ENCODE data around the gene NELL2. TPM values are rescaled to one million over a fixed set of nuclear protein-coding genes. Genes with fewer than 3 reads are reported as not detected.

The NELL2 gene

DNA sequence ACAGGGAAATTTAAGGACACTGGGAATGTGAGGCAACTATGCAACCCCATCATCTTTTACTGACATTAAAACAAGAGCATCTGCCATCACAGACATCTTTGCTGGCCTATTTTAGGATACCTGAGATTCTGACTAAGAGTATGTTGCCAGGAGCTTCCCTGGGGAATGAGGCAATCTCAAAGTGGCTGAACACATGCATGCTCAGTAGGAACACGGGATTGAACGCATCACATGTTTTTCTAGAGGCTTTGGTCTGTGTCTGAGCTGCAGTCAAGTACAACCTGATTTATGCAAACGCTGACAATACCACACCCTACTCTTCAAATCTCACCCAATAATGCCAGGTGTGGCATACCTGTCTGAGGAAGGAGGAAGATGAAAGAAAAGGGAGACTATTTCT, 416.5 kb downstream of the NELL2 start:
- H3K9me3 ChIP-seq (ENCODE audit: control insufficient read depth, low read length) = no peaks in the 10 kb centered on the region
- H2AFZ ChIP-seq (ENCODE audit: low read depth, low read length) = no peak overlapping the region
- H3K9ac ChIP-seq (ENCODE audit: low read length) = no peak overlapping the region
- no peak overlapping the region for H2BK12ac ChIP-seq (ENCODE audit: low read length in 2 of 2)
- no peaks in the 10 kb centered on the region for H3K4me1 ChIP-seq (ENCODE audit: control insufficient read depth, insufficient read depth, low read depth, low read length)
- no peak overlapping the region for H2BK120ac ChIP-seq (ENCODE audit: low read depth, low read length)
- H3K14ac ChIP-seq (ENCODE audit: low read length in 2 of 2) = no peak overlapping the region
- H3K79me1 ChIP-seq (replicated peaks; ENCODE audit: low read length, poor library complexity, severe bottlenecking) = no peaks in the 10 kb centered on the region
- H2AK5ac ChIP-seq (ENCODE audit: low read length, severe bottlenecking) = no peak overlapping the region
- H4K91ac ChIP-seq (ENCODE audit: low read length) = no peak overlapping the region
- no peak overlapping the region for H3K4me2 ChIP-seq (ENCODE audit: low read length, poor library complexity, severe bottlenecking)
- H3K4ac ChIP-seq (ENCODE audit: low read depth in 1 of 2, low read length in 2 of 2) = no peak overlapping the region
- no peak overlapping the region for H3K18ac ChIP-seq (ENCODE audit: low read depth in 1 of 2, low read length in 2 of 2)
- H2BK5ac ChIP-seq (ENCODE audit: low read depth, low read length, poor library complexity, severe bottlenecking) = no peak overlapping the region
- no peak overlapping the region for H3K27ac ChIP-seq (ENCODE audit: low read length, poor library complexity, severe bottlenecking)
- no peak overlapping the region for H2BK15ac ChIP-seq (ENCODE audit: low read depth, poor library complexity, severe bottlenecking)
- no peak overlapping the region for H4K8ac ChIP-seq (ENCODE audit: low read length)
- no peak for DNase-seq
- H3K4me3 ChIP-seq (ENCODE audit: insufficient read depth in 1 of 2, low read depth in 1 of 2, low read length in 2 of 2) = no peak overlapping the region
- WGBS = 80% methylated on average over 2 of the region's 3 CpGs
- no peak overlapping the region for H3K23ac ChIP-seq (ENCODE audit: low read length in 2 of 2)
- H3K36me3 ChIP-seq (ENCODE audit: control insufficient read depth in 1 of 2, insufficient read depth in 2 of 2, low read depth in 1 of 2, low read length in 2 of 2) = no peaks in the 10 kb centered on the region
- H3K27me3 ChIP-seq (ENCODE audit: control insufficient read depth in 1 of 2, insufficient read depth in 1 of 2, low read length in 2 of 2) = no peaks in the 10 kb centered on the region

Small RNAs within 50 kb of the gene (small RNA-seq; reads per million reads assigned to genes)
- gene RF00019 (ENCODE audit: low read depth) = not detected

All from mesenchymal stem cell (in vitro differentiated cells and primary cell).